Mammary epithelial cell (primary cell): ENCODE results near the gene ST3GAL6.

Experiments
- EZH2 ChIP-seq: IDR thresholded peaks from 2 replicates; pipeline ENCODE4 v1.6.1; 2012; ENCODE audit warnings: low read length, inconsistent platforms, borderline replicate concordance
- TF ChIP-seq, protein P1 (sequence below), 2 donors: IDR thresholded peaks in 1 of 2; conservative IDR thresholded peaks in 1 of 2; 2 replicates each; pipeline ENCODE4 v1.5.1; 2011 to 2012; ENCODE audit warnings: inconsistent platforms in 2 of 2, low read length in 2 of 2, mild to moderate bottlenecking in 2 of 2, control low read depth in 1 of 2, low read depth in 1 of 2; ENCODE audit not compliant: insufficient read depth in 1 of 2; ENCODE audit errors: extremely low read depth in 1 of 2

DNA sequence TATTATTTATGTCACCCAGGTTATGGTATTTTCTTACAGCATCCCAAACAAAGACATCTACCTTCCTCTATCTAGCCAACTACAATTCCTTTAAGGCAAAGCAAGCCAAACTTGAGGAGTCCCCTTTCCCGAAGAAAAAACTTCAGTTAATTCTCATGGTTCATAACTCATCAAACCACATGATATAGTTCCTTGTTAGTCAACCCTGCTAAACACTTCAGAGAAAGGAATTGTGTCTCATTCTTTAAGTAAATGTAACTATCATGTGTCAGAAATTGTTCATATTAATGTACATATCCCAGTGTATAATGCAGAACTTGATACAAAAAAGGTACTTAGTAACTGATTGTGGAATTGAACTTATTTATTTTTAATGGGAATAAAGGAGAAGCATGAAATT, 44.4 kb downstream of the ST3GAL6 start:
- TF ChIP-seq, protein P1, sequence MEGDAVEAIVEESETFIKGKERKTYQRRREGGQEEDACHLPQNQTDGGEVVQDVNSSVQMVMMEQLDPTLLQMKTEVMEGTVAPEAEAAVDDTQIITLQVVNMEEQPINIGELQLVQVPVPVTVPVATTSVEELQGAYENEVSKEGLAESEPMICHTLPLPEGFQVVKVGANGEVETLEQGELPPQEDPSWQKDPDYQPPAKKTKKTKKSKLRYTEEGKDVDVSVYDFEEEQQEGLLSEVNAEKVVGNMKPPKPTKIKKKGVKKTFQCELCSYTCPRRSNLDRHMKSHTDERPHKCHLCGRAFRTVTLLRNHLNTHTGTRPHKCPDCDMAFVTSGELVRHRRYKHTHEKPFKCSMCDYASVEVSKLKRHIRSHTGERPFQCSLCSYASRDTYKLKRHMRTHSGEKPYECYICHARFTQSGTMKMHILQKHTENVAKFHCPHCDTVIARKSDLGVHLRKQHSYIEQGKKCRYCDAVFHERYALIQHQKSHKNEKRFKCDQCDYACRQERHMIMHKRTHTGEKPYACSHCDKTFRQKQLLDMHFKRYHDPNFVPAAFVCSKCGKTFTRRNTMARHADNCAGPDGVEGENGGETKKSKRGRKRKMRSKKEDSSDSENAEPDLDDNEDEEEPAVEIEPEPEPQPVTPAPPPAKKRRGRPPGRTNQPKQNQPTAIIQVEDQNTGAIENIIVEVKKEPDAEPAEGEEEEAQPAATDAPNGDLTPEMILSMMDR (conservative IDR thresholded peaks at IDR 0.05 in 1 of 2, IDR thresholded peaks at IDR 0.05 in 1 of 2; ENCODE audit: extremely low read depth in 1 of 2, insufficient read depth in 1 of 2, low read depth in 1 of 2, low read length in 2 of 2), result no peak
- TF ChIP-seq EZH2, result no peak
